COR-L47 (cell line): ENCODE measurements around the gene ACBD3.

ENCODE experiments used
- DNase-seq: peaks from one replicate; lab custom pipeline; 2025; lab: John Stamatoyannopoulos, UW

The ACBD3 gene

DNA sequence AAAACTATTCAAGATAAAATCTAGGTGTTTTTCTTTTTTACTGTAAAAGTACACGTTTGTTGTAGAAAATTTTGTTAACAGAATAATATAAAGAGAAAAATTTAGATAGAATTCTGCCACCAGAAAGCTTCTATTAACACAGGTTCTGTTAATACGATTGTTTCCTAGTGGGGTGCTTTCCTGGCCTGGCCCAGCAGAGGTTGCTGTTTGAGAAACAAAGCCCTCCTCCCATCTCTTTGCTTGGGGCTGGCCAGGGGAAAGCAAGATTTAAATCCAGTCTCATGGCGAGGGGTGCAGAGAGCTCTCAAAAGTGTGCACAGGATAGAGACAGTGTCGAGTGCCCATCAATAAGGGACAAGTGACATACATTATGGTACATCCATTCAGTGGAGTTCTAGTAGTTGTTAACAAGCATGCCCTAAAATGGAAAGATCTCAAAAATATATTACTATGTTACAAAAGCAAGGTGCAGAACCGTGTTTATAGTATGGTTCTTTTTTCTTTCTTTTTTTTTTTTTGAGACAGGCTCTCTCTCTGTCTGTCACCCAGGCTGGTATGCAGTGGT, 14.6 kb upstream of the ACBD3 start:
- no peak for DNase-seq

DNA sequence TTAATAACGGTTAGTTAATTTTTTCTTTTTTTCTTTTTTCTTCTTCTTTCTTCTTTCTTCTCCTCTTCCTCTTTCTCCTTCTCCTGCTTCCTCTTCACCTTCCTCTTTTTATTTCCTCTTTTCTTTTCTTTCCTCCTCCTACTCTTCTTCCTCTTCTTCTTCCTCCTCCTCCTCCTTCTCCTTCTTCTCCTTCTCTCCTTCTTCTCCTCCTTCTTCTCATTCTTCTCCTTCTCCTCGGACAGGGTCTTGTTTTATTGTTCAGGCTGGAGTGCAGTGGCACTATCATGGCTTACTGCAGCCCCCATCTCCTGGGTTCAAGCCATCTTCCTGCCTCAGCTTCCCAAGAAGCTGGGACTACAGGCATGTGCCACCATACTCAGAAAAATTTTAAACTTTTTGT, 13.4 kb upstream of the ACBD3 start:
- no peak for DNase-seq

DNA sequence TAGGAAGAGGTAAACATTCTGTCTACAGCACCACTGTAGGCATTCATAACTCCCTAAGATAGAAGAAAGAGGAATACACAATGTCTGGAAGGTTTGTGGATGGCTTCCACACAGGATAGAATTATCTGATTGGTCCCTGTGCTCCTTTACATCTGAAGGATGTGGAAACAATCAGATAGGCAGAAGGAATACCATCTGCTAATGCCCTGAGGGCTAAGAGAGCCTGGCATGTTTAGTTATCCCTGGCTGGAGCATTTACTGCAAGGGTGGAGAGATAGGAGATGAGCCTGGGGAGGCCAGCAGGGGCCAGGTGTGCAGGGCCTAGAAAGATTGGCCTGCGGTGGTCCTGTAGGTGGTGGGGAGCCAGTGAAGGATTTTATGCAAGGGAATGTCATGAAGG, 8.6 kb upstream of the ACBD3 start:
- no peak for DNase-seq

DNA sequence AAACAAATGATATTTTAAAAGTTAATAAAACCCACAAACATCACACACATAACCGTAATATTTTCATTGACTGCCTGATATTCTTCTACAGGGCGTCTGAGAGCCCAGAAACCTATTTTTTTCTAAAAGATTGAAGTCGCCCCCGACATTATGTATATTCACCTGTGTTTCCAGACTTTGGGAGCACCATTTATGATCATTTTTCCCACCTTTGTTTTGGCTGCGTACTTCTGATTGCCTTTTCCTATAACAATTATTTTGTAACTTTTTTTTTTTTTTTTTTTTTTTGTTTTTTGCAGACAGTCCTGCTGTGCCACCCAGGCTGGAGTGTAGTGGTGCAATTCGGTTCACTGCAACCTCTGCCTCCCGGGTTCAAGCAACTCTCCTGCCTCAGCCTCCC, 839 bp upstream of the ACBD3 start:
- DNase-seq = no peak

DNA sequence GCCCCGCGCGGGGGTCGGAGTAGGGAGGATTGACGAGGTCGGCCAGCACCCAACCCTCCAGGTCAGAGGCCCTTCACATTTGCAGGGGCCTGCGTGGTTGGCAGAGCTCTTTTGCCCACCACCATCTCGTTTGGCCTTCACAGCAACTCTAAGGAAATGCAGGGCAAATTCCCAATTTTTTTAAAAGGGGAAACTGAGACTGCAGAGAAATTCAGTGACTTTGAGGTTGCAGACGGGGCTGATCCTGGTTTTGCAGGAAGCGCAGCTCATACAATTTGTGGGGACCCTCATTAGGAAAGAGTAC, 430 bp upstream of the ACBD3 start:
- no peak for DNase-seq

DNA sequence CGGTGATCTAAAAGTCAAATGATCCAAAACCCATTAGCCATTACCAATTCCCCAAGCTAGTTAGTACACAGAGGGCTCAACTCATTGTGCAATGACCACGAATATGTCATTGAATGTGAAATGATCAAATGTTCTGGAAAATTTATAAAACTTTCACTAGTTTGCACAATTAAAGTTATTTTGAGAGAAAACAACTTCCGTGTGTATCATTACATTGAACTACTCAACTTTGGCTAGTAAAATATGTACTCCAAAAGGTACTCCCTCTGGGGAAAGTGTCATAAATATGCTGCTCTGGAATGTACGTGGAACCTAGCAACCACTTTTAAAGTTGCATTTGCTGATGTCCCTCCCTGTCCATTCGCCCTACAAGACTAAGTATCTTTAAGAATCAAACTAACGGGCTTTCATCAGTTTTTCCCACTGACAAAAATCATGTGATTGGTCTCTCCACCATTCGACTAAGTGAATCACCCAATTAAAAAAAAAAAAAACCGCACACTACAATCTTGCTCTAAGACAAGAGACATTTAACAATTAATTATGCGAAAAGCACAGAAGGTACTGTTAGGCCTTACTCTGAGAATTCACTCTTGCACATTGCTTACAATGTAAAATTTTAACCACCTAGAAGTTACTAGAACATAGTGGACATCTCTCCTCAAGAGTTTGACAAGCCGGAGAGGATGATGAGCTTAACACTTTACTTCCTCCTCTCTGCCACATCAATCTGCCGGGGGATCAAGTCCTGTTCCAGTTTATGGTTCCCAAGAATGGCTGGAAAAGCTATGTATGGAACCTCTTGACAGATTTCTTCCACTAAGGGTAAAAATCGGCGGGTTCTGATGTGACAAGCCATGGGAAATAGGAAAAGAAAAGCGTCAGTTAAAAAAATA, 1.2 kb downstream of the ACBD3 start:
- no peak for DNase-seq

DNA sequence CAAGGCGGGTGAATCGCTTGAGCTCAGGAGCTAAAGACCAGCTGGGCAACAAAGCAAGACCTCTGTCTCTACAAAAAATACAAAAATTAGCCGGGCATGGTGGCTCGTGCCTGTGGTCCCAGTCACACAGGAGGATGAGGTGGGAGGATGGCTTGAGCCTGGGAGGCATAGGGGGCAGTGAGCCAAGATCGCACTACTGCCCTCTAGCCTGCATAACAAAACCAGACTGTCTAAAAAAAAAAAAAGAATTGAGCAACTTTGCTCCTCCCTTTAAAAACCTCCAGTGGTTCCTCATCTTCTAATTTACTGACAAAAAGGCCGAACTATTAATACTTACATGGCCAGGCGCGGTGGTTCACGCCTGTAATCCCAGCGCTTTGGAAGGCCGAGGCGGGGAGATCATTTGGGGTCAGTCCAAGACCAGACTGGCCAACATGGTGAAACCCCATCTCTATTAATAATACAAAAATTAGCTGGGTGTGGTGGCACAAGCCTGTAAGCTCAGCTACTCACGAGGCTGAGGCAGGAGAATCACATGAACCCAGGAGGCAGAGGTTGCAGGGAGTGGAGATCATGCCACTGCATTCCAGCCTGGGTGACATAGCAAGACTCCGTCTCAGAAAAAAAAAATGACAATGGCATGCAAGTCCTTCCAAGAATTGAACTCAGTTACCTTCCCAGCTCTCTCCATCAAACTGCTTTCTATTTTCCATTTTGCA, 4.4 kb downstream of the ACBD3 start:
- no peak for DNase-seq

DNA sequence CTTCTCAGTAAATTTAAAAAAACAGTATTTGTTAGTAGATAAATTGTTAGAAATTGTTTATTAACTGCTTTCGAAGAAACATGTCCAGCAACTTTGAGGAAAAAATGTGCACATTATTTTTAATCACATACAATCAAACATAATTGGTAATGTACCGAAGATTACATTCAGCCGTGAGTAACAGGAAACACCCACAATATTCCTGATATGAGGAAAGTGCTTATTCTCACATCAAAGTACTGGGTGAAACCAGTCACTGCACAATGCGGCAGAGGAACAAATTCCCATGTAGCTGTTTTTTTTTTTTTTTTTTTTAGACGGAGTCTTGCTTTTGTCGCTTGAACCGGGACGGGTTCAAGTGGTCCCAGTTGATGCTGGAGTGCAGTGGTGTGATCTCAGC, 9.7 kb downstream of the ACBD3 start:
- DNase-seq = no peak

DNA sequence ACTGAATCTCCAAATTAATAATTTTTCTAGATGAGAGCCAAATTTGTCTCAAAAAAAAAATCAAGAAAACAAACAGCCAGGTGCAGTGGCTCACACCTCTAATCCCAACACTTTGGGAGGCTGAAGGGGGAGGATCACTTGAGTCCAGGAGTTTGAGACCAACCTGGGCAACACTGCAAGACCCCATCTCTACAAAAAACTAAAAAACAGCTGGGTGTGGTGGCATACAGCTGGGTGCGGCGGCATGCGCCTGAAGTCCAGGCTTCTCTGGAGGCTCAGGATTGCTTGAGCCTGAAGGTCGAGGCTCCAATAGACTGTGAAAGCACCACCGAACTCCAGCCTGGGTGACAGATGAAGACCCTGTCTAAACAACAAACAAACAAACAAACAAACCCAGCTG, 14.0 kb downstream of the ACBD3 start:
- no peak for DNase-seq

DNA sequence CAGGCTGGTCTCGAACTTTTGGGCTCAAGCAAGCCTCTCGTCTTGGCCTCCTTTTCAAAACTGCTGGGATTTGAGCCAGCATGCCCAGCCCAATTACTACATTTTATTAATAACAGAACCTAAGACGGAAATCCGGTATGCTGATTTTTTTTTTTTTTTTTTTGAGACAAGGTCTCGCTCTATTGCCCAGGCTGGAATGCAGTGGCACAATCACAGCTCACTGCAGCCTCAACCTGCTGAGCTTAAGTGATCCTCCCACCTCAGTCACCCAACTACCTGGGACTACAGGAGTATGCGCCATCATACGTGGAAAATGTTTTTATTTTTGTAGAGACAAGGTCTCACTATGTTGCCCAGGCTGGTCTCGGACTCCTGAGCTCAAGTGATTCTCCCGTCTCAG, 20.2 kb downstream of the ACBD3 start:
- DNase-seq = no peak

DNA sequence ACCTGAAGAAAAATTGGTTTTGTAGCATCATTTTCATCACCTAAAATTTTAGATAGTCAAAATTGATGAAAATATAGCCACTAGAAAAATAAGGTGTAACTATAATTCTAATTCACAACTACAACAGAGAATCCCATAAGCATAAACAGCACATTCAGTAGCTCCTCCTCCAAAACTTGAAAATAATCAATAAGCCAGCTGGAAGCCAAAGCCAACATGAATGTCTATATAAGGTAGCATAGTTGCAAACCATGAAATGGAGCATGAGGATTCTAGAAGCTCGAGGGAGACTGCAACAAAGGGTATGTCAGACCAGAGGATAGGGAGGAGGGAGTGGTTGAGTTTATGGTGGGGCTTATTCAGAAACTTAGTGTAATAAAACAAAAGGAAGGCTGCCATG, 22.4 kb downstream of the ACBD3 start:
- no peak for DNase-seq

DNA sequence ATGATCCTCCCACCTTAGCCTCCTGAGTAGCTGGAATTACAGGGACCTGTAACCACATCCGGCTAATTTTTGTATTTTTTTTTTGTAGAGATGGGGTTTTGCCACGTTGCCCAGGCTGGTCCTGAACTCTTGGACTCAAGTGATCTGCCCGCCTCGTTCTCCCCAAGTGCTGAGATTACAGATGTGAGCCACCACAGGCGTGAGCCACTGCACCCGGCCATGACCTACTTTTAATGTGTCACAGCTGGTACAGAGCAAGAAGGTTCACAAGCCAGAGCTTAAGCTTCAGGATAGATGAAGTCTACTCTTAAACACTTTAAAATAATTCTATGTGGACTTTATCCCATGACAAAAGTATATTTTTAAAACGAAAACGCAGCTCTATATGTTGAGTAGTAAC, 23.6 kb downstream of the ACBD3 start:
- no peak for DNase-seq

DNA sequence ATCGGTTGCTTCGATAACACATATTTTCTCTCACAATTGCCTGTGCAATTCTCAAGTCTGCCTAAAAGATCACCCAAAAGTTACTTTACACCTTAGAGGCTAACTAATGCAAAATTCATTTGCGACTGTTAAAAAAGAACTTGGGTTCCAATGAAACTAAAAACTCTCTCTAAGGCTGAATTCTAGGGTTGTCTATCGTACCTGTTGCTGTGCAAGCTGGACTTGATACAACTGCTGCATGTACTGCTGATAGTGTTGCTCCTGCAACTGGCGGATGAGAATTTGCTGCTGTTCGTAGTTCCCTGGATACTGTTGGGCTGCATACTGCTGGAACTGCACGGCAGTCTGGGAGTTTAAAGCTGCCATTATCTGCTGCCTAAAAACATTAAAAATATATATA, 27.6 kb downstream of the ACBD3 start:
- DNase-seq = no peak

DNA sequence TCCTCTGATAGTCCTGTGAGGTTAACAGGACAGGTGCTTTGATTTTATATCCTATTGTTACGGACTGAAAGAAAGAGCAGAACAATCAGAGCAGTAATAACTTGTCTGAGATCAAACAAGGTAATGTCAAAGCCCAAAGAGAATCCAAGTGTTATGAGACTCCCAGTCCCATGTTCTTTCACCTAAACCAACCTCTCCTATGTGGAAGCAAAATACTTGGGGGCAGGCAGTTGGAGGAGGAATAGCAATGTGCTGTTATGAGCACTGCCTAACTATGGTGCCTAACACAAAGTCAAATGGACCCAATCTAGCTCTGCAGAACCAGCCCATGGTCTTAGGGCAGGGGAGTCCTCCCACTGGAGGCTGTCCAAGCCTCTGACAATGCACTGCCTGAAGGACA, 28.1 kb downstream of the ACBD3 start:
- no peak for DNase-seq

DNA sequence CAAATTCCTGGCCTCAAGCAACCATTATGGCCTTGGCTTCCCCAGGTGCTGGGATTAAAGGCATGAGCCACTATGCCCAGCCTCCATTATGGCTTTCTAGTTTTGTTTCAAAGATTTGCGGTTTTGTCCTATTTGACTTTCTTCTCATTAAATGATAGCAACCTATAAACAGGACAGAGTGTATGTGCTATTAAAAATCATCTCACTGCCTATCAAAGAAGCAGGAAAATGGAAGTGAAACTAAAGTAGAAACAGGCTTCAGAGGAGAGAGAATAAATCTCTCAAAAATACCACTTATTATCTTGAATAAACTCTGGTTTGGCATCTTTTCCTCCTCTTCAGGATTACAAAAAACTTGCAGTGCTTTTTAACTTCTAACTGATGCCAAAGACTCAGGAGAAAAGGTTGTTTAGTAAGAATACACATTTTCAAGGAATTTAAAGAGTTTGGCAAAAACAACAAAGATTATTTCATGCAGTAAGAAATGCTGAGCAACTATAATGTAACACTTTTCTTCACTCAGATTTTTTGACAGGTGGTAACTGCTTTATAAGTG, 28.7 kb downstream of the ACBD3 start:
- no peak for DNase-seq

DNA sequence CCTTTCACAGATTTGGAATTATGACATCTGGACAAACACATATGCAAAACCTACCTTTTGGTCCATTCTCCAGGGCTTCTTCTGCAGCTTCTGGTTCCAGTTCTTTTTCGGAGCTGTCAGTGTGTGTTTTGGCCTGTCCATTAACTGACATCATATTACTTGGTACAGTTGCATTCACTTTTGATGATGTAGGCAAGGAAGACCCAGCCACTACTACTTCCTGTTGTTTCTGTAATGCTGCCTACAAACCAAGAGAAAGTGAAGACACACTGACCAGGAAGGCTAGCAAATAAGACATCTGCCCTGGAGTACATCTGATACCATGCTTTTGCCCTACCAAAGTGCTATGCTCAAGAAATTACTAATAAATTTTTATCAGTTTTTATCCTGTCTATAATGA, 31.9 kb downstream of the ACBD3 start:
- no peak for DNase-seq

DNA sequence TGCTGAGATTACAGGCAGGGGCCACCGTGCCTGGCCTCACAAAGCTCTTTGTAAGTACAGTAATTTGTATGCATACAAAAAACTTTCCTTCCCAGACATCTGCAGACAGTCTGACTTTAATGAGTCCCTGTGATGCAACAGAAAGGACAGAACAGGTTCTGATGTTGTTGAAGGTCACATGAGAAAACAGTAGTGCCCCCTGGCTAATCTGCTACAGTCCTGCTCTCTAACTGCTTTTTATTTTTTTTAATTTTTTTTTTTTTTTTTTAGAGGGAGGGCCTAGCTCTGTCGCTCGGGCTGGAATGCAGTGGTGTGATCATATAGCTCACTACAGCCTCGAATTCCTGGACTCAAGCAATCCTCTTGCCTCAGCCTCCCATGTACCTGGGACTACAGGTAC, 36.7 kb downstream of the ACBD3 start:
- DNase-seq = no peak

DNA sequence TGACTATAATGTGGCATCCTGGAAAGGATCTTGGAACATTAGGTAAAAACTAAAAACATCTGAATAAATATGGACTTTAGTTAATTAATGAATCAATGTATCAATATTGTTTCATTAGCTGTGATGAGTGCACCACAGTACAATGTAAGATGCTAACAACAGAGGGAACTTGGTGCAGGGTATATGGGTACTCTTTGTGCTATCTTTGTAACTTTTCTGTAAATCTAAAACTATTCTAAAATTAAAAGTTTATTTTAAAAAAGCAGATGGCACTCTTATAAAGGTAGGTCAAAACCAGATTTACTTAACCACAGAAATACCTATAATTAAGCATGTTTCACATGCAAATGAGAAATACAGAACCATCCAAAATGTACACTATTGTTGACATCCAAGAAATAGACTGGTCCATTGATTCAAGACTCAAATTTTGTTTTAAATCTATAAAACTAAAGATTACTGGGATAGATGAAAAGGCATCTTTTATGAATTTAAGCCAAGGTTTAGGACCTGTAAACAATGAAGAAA, 38.4 kb downstream of the ACBD3 start:
- no peak for DNase-seq

DNA sequence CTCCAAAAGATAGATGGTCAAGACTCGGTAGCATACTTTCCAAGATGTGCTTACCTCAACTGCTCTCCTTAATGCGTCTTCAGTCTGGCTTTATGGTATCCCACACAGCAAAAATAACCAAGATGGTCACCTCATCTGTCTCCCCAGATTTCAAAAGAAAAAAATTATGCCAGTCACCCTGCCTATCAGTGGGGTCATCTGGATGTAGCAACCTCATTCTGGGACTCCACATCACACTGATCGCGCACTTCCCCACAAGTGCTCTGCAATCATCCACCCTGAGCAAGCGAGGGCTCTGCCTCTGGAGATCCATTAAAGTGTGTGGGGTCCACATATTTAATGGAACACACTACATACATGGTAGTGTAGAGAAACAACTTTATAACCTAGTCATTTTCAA, 42.5 kb downstream of the ACBD3 start:
- DNase-seq = no peak

DNA sequence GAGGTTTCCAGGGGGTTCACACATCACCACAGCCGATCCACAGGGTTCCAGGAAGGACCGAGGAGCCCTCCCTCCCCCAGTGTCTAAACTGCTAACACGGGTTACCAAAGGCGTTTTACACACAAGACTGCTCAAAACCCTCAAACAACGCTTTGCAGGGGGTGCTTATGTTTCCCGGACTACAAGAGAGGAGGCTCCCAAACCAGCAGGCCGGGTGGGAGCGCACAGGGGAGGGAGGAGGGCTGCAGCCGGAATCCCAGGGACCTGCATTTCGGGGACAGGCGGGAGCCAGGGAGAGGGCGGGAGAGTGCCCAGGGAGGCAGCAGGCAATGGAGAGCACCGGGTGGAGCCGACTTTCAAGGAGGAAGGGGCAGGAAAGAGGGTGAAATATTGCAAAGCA, 50.8 kb downstream of the ACBD3 start:
- peak; percentile 35 for DNase-seq

DNA sequence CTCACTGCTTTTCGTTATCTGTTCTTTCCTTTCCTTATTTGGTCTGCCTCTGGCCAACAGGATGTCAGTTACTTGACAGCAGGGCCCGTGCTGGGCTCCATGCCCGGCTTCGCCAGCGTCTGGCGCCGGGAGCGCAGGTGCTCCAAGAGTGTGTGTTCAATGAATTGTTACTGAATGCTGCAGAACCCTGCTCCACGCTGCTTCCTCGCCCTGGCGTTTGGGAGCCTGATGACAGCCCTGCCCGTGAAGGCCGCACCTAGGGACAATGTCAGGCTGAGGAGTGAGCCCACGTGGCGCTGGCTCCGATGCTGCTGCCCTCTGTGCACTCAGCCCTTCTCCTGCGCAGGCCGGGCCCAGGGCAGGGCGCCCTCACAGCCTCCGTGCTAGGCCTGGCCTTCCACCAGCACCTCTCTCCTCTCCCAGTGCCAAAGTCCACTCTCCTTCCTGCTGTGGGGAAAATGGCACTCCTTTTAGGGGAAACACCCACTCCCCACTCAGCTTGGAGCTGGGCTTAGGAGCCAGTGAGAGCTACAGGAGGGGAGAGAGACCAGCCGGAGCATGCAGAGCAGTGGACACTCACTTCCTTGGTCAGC, 51.4 kb downstream of the ACBD3 start:
- peak; percentile 90 for DNase-seq
